Uterus (tissue), 2 donors: Measurements from ENCODE around the gene NAA15.

ENCODE experiments used
- POLR2A ChIP-seq, 2 donors: fragments of 450-650 bp; IDR thresholded peaks; one replicate each; pipeline ENCODE4 v1.6.1; 2016; ENCODE audit warnings: antibody characterized with exemption in 2 of 2, mild to moderate bottlenecking in 1 of 2, moderate library complexity in 1 of 2
- TF ChIP-seq, protein P1 (sequence below), 4 experiments: fragments of 200-600 bp in 2 of 4; fragments of 450-650 bp in 2 of 4; sonication (generic) in 2 of 4; IDR thresholded peaks; one replicate each; pipeline ENCODE4 v1.5.1; 2016 to 2019; ENCODE audit warnings: antibody characterized with exemption in 4 of 4, mild to moderate bottlenecking in 2 of 4, moderate library complexity in 1 of 4

DNA sequence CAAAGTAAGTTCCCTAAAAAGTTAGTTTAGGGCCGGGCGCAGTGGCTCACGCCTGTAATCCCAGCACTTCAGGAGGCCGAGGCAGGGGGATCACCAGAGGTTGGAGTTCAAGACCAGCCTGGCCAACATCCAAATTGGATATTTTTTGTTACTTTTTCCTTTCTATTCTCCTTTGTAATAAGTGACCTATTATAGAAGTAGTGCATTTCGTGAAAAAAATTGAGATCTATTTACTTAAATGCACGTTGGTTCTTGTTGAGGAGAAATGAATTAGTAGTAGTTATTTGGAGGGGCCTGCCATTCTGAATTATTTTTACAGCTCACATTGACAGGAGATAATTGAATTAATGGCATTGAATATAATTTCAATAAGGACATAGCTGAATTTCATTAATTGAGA, 23.3 kb downstream of the NAA15 start:
- TF ChIP-seq, protein P1, sequence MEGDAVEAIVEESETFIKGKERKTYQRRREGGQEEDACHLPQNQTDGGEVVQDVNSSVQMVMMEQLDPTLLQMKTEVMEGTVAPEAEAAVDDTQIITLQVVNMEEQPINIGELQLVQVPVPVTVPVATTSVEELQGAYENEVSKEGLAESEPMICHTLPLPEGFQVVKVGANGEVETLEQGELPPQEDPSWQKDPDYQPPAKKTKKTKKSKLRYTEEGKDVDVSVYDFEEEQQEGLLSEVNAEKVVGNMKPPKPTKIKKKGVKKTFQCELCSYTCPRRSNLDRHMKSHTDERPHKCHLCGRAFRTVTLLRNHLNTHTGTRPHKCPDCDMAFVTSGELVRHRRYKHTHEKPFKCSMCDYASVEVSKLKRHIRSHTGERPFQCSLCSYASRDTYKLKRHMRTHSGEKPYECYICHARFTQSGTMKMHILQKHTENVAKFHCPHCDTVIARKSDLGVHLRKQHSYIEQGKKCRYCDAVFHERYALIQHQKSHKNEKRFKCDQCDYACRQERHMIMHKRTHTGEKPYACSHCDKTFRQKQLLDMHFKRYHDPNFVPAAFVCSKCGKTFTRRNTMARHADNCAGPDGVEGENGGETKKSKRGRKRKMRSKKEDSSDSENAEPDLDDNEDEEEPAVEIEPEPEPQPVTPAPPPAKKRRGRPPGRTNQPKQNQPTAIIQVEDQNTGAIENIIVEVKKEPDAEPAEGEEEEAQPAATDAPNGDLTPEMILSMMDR (IDR thresholded peaks at IDR 0.05): no peak
- TF ChIP-seq POLR2A (IDR thresholded peaks at IDR 0.05): no peak
